Calu3 (cell line): ENCODE results near the gene CXCR4. TPM values are rescaled to one million over a fixed set of nuclear protein-coding genes. Genes with fewer than 3 reads are reported as not detected.

Experiments used
- BruUV-seq: library from RNA; stranded (reverse); fragments of 400-500 nt; replicated peaks from 2 replicates; lab custom pipeline; 2021; lab: Mats Ljungman, UMichigan
- CTCF ChIA-PET: fragments of 300-600 bp; sonication (Branson Sonifier 250); formaldehyde crosslinking; loops from one replicate; lab custom pipeline; 2022; ENCODE audit warnings: antibody characterized with exemption; lab: Charles Lee
- DNase-seq: peaks from one replicate; pipeline ENCODE4 v3.0.0; 2022
- H3K27ac Mint-ChIP-seq: one replicate; pipeline ENCODE4 v1.8.0; 2022; ENCODE audit warnings: mixed read lengths; ENCODE audit not compliant: unreplicated experiment
- H3K27me3 Mint-ChIP-seq: one replicate; pipeline ENCODE4 v1.8.0; 2022; ENCODE audit warnings: mixed read lengths; ENCODE audit not compliant: unreplicated experiment
- H3K36me3 Mint-ChIP-seq: one replicate; pipeline ENCODE4 v1.8.0; 2022; ENCODE audit warnings: mild to moderate bottlenecking, moderate library complexity, mixed read lengths; ENCODE audit not compliant: insufficient read depth, unreplicated experiment
- H3K4me1 Mint-ChIP-seq: one replicate; pipeline ENCODE4 v1.8.0; 2022; ENCODE audit warnings: mild to moderate bottlenecking, low read depth, mixed read lengths; ENCODE audit not compliant: unreplicated experiment
- H3K4me3 Mint-ChIP-seq: one replicate; pipeline ENCODE4 v1.8.0; 2022; ENCODE audit warnings: mild to moderate bottlenecking, low read depth, moderate library complexity, mixed read lengths; ENCODE audit not compliant: unreplicated experiment
- H3K9me3 Mint-ChIP-seq: one replicate; pipeline ENCODE4 v1.8.0; 2022; ENCODE audit warnings: low read depth, mixed read lengths; ENCODE audit not compliant: unreplicated experiment
- CTCF ChIP-seq: fragments of 200-600 bp; IDR thresholded peaks from one replicate; pipeline ENCODE4 v1.8.0; 2022; ENCODE audit warnings: antibody characterized with exemption; ENCODE audit not compliant: unreplicated experiment
- intact Hi-C: fragments of 100-400 bp; cut with micrococcal nuclease; formaldehyde crosslinking; loops from one replicate; pipeline ENCODE4 v1.10.0; 2022; ENCODE audit not compliant: unreplicated experiment
- total RNA-seq: library from RNA; stranded (reverse); gene quantifications from 2 replicates; pipeline ENCODE4 v1.2.3, GENCODE V29; 2022

The CXCR4 gene
- total RNA-seq, 1 experiment from 2014 or later: 16.7 TPM

- CTCF ChIA-PET: no interaction called here
- H3K4me3 Mint-ChIP-seq: no peak overlapping the region
- H3K9me3 Mint-ChIP-seq: no peaks in the 10 kb centered on the region
- no peaks in the 10 kb centered on the region for H3K27me3 Mint-ChIP-seq
- no peaks in the 10 kb centered on the region for H3K36me3 Mint-ChIP-seq
- H3K27ac Mint-ChIP-seq: no peak overlapping the region
- TF ChIP-seq CTCF: no peak
- peak; percentile 35 for DNase-seq
- intact Hi-C loops: no loop called here
- no TSS peak for BruUV-seq
- peaks cover 46% of the 10 kb centered on the region for H3K4me1 Mint-ChIP-seq
Measured at GRCh38 chr2:136136931-136137330, 19.0 kb upstream of the CXCR4 start.

- no peak overlapping the region for H3K4me3 Mint-ChIP-seq
- DNase-seq: no peak
- CTCF ChIA-PET: interaction anchor here (0.7 kb wide), 1 partner anchor 74 kb away, joined by 3 read pairs; no protein-coding TSS in a partner anchor
- TF ChIP-seq CTCF: no peak
- no peak overlapping the region for H3K27ac Mint-ChIP-seq
- peaks cover 39% of the 10 kb centered on the region for H3K4me1 Mint-ChIP-seq
- H3K36me3 Mint-ChIP-seq: no peaks in the 10 kb centered on the region
- BruUV-seq: no TSS peak
- no peaks in the 10 kb centered on the region for H3K9me3 Mint-ChIP-seq
- no peaks in the 10 kb centered on the region for H3K27me3 Mint-ChIP-seq
- intact Hi-C loops: no loop called here
Measured at GRCh38 chr2:136135921-136136906, 18.3 kb upstream of the CXCR4 start.

- no peak for TF ChIP-seq CTCF
- Mint-ChIP-seq H3K27ac (no peak overlapping the region), H3K36me3 (peaks cover 5% of the 10 kb centered on the region), H3K9me3 (no peaks in the 10 kb centered on the region), H3K27me3 (no peaks in the 10 kb centered on the region), H3K4me1 (peaks cover 44% of the 10 kb centered on the region), H3K4me3 (no peak overlapping the region)
- CTCF ChIA-PET: interaction anchor here (0.7 kb wide), 1 partner anchor 74 kb away, joined by 3 read pairs; no protein-coding TSS in a partner anchor
- intact Hi-C loops: no loop called here
- no peak for DNase-seq
- no TSS peak for BruUV-seq
Measured at GRCh38 chr2:136135462-136135861, 17.5 kb upstream of the CXCR4 start.

- H3K4me3 Mint-ChIP-seq: no peak overlapping the region
- H3K4me1 Mint-ChIP-seq: peaks cover 58% of the 10 kb centered on the region
- H3K27ac Mint-ChIP-seq: no peak overlapping the region
- intact Hi-C loops: no loop called here
- DNase-seq: no peak
- TF ChIP-seq CTCF: no peak
- H3K9me3 Mint-ChIP-seq: no peaks in the 10 kb centered on the region
- H3K27me3 Mint-ChIP-seq: no peaks in the 10 kb centered on the region
- CTCF ChIA-PET: no interaction called here
- H3K36me3 Mint-ChIP-seq: peaks cover 6% of the 10 kb centered on the region
- BruUV-seq: no TSS peak
Measured at GRCh38 chr2:136134126-136134525, 16.2 kb upstream of the CXCR4 start.
